Right lung (tissue), 10 donors: ENCODE data around the gene COQ7. TPM values are rescaled to one million over a fixed set of nuclear protein-coding genes. Genes with fewer than 3 reads are reported as not detected.

Source experiments
- DNase-seq, 2 donors: peaks; one replicate each; pipeline ENCODE4 v3.0.0-alpha.2; 2013
- long read RNA-seq, 8 donors: transcript quantifications; one replicate each; lab custom pipeline, GENCODE V29; 2026
- polyA plus RNA-seq, 5 donors: library from polyadenylated mRNA; unstranded; fragments of 120-200 nt; gene quantifications; one replicate each; pipeline versions ENCODE4 v1.2.1 to v1.2.3, GENCODE V29; 2013; ENCODE audit warnings: inconsistent platforms in 1 of 5, low replicate concordance in 1 of 5; ENCODE audit not compliant: insufficient read length in 5 of 5, insufficient read depth in 1 of 5

COQ7 gene
- 10 to 100 TPM; 22.9 to 34.5 (median 28.6) TPM for polyA plus RNA-seq
- long read RNA-seq, donor 1, transcript COQ7-201 (6 exons, 2,657 nt) = major isoform, 6 of 10 reads
- long read RNA-seq, donor 1, partial matches to known transcripts = 0 of 10 reads
- long read RNA-seq, donor 1, other reads (novel, unspliced or antisense) = 0 of 10 reads
- long read RNA-seq, donor 2, transcript COQ7-201 (6 exons, 2,657 nt) = major isoform, 5 of 7 reads
- long read RNA-seq, donor 2, partial matches to known transcripts = 0 of 7 reads
- long read RNA-seq, donor 2, other reads (novel, unspliced or antisense) = 0 of 7 reads
- long read RNA-seq, donor 3, transcript COQ7-201 (6 exons, 2,657 nt) = major isoform, 5 of 7 reads
- long read RNA-seq, donor 3, partial matches to known transcripts = 0 of 7 reads
- long read RNA-seq, donor 3, other reads (novel, unspliced or antisense) = 0 of 7 reads
- long read RNA-seq, donor 4, transcript COQ7-201 (6 exons, 2,657 nt) = major isoform, 5 of 5 reads
- long read RNA-seq, donor 4, partial matches to known transcripts = 0 of 5 reads
- long read RNA-seq, donor 4, other reads (novel, unspliced or antisense) = 0 of 5 reads
- long read RNA-seq, donor 5, transcript COQ7-201 (6 exons, 2,657 nt) = major isoform, 7 of 10 reads
- long read RNA-seq, donor 5, partial matches to known transcripts = 0 of 10 reads
- long read RNA-seq, donor 5, other reads (novel, unspliced or antisense) = 0 of 10 reads
- long read RNA-seq, donor 6, transcript COQ7-201 (6 exons, 2,657 nt) = major isoform, 10 of 19 reads
- long read RNA-seq, donor 6, partial matches to known transcripts = 6 of 19 reads
- long read RNA-seq, donor 6, other reads (novel, unspliced or antisense) = 0 of 19 reads
- long read RNA-seq, donor 7, partial matches to known transcripts = 0 of 7 reads
- long read RNA-seq, donor 7, other reads (novel, unspliced or antisense) = 0 of 7 reads
- long read RNA-seq, donor 8, partial matches to known transcripts = 0 of 3 reads
- long read RNA-seq, donor 8, other reads (novel, unspliced or antisense) = 0 of 3 reads

DNA sequence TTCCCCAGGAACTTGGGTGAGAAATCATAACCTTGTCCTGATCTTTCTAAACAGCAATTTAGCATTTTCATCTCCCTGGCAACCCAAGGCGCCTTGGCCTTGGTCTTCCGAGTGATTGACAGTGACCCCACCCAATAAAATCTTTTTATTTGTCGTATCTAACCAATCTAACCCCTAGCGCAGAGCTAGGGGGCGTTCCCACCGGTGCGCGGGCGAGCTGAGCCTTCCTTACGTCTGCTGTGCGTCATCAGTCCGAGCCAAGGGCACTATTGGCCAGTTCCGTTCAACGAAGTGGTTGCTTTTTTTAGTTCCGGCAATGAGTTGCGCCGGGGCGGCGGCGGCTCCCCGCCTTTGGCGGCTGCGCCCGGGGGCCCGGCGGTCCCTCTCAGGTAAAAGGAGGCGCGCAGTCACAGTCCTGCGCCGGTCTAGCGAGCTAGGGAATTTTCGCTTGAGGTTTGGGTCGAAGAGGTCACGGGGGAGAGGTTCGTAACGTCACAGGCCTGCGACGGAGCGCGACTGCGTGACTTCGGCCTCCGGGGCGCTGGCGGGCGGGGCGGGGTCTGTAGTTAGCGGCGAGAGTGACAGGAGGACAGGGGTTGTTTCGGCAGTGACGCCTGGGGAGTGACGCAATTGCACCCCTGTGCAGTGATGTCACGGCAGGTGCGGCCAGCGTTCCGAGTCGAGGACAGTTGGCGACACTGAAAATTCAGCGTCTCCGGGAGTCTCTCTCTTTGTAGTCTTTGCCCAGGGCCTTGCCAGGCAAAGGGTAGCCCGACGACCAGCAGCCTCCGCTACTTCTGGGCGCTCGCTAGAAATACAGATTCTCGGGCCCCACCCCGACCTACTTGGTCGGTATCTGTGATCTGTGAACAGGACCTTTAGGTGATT, at the start of gene COQ7:
Gene COQ7, plus strand, starts transcription at position 266 of the 888 bp plus-strand sequence. Its CDS starts 51 bp downstream, at position 317.
- peak; percentile 100 for DNase-seq

- no peak for DNase-seq
Observed at GRCh38 chr16:19020689-19021088, 46.7 kb upstream of the COQ7 start.

- DNase-seq = no peak
Observed at GRCh38 chr16:19021747-19022146, 45.7 kb upstream of the COQ7 start.

DNA sequence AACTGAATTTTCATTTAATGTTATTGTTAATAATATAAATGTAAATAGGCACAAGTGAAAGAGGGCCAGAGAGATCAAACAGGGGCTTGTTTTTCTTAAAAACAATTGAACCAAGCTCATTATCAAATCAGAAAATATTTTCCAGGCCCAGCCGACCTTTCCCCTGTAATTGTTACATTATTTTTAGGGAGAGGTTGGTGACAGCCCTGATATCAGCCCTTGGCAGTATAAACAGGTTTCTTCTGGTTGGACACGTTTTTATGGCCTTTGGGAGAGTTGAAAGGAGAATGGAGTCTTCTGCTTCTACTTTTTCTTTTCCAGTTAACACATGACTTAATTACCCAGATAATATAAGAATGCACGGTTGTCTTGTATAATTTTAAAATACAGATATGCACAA, 40.0 kb upstream of the COQ7 start:
- no peak for DNase-seq

DNA sequence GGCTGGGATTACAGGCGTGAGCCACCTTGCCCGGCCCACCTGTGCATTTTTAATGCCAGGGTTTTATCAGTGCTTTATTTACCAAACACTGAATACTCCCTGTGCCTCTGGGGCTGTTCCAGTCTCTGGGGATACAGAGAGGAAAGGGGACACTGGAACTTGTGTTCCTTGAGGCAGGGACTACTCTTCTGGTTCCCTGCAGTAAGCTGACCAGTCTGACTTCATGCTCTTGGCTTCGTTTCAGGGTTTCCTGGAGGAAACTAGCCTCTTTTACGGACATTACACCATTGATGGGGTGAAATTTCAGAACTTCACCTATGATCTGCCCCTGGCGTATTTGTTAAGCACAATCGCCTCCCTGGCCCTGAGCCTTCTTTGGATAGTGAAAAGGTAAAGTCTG, 37.4 kb upstream of the COQ7 start:
- DNase-seq = no peak

- DNase-seq = no peak
Observed at GRCh38 chr16:19031738-19032137, 35.7 kb upstream of the COQ7 start.

GRCh38 chr16:19033761-19034160, 33.7 kb upstream of the COQ7 start:
- DNase-seq = no peak

DNA sequence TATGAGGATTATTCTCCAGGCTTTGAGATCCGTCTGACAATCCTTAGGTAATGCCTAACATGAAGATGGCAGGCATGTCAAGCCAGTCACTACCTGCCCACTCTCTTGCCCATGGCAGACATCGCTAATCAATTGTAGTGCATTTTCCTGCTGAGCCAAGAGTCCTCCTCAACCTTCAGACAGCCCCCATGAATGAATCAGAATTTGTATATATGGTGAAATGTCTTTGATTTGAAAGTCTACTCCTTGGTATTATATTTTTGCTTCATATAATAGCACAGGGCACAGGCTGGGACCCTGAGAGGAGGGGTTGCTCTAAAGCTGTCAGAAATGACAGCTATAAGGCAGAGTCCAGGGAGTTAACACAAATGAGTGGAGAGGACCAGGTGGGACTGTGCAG, 27.0 kb upstream of the COQ7 start:
- DNase-seq = no peak

DNA sequence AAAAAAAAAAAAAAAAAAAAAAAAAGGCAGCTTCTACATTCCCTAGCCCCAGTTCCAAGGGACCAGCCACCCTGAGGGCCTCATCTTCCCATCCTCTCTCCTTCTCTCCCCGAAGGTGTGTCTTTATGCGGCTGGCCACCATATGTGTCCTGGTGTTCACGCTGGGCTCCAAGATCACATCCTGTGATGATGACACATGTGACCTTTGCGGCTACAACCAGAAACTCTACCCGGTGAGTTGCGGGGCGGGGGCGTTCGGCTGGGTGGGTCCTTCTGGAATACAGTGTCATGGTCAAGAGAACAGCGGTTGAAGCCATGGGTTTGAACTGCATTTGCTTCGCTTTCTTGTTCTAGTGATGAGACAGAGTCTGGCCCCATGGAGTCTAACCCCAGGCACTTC, 22.6 kb upstream of the COQ7 start:
- DNase-seq = no peak

GRCh38 chr16:19046062-19046461, 21.4 kb upstream of the COQ7 start:
- DNase-seq = no peak

DNA sequence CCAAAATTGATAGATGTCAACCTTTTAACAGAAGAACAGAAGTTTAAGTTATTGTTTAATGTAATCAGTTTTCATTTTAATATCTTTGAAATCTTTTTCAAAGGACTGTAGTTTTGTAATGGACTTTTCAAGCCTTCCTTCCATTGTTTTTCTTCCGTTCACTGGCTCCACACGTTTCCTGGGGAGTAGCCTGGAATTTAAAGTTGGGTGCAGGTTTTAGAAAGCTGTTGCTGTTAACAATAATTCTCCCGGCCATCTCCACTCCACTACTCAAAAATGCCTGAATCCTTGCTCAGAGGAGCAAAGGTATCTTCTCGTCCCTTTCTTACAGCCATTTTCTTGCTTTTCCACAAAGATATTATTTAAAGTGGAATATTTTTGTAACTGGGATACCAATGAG, 4.7 kb upstream of the COQ7 start:
- DNase-seq = no peak

DNA sequence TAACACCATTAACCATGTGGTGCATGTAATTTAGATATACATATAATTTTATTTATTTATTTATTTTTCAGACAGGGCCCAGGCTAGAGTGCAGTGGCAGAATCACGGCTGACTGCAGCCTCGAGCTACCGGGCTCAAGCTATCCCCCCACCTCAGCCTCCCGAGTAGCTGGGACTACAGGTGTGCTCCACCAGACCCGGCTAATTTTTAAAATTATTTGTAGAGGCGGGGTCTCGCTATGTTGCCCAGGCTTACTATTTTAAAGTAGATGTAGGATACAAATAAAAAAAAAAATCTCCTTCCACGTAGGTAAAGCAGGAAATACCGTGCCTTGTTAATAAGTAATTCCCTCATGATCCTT, 446 bp upstream of the COQ7 start:
- no peak for DNase-seq

DNA sequence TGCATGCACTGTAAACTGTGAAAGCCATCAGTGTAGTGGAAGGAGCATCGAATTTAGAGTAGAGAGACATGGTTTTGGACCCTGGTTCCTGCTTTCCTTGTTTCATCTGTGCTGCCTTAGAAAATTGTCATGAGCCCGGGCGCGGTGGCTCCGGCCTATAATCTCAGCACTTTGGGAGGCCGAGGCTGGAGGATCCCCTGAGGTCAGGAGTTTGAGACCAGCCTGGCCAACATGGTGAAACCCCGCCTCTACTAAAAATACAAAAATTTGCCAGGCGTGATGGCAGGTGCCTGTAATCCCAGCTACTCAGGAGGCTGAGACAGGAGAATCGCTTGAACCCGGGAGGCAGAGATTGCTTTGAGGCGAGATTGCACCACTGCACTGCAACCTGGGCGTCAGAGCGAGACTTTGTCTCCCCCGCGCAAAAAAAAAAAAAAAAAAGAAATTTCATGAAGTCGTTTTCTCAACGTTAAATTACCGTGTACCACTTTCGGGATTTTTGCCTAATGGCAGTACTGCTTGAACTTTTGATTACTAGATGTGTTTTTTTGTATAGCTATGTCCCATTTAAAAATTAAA, 912 bp downstream of the COQ7 start:
- no peak for DNase-seq

GRCh38 chr16:19071811-19072777, 4.7 kb downstream of the COQ7 start:
- no peak for DNase-seq

DNA sequence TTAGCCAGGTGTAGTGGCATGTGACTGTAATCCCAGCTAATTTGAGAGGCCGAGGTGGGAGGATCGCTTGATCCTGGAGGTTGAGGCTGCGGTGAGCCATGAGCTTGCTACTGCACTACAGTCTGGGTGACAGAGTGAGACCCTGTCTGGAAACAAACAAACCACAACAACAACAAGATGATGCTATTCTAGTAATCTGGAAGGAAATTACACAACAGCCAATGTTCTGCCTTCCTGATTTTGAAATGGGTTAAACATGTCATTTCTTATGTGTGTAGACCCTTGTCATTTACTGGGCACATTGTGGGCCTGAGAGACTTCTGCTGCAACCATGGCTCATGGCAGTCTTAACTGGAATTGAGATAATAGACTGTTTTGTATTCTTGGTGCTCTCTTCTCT, 5.9 kb downstream of the COQ7 start:
- no peak for DNase-seq

GRCh38 chr16:19073863-19074262, 6.4 kb downstream of the COQ7 start:
- DNase-seq = no peak

DNA sequence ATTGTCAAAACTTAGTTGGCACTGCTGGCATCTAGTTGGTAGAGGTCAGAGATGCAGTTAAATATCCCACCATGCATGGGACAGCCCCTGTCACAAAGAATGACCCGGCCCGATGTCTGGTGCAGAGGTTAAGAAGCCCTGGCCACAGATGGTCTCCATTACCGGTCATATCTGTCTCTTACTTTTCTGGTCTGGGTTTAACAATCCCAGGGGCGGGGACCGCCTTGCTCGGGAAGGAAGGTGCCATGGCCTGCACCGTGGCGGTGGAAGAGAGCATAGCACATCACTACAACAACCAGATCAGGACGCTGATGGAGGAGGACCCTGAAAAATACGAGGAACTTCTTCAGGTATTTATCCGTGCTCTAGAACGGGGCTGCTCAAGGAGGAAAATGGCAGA, 8.1 kb downstream of the COQ7 start:
- no peak for DNase-seq

- DNase-seq = no peak
Observed at GRCh38 chr16:19077879-19078278, 10.5 kb downstream of the COQ7 start.

DNA sequence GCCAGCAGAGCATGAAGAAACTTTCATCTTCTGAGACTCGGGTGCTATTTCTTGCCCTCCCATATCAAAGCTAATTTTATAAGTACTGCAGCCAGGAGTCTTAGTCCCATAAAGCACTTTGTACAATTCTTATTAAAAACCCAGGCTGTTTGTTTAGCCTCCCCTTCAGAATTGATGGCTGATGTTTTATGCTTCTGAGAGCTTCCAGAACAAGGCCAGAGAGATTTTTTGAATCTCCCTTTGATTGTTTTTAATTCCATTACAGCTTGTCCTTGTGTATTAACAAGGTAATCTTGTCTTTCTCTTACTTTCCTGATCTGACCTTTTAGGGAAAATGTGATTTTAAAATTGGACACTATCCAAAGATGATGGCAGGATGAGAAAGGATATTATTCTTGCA, 16.3 kb downstream of the COQ7 start:
- no peak for DNase-seq

GRCh38 chr16:19084139-19084538, 16.7 kb downstream of the COQ7 start:
- DNase-seq = no peak
